ENCODE measurements around the gene GTF3C1. TPM values are rescaled to one million over a fixed set of nuclear protein-coding genes. Genes with fewer than 3 reads are reported as not detected.

The GTF3C1 gene
- total and polyA plus RNA-seq, 2 of the 13 experiments (the other 11 are each of a cell fraction or from before 2014, with no cell fraction given), result 29.2 to 72.7 TPM

GRCh38 chr16:27508476-27508875, 41.2 kb downstream of the GTF3C1 start:
- H3K4me1 ChIP-seq (ENCODE audit: insufficient read depth, low read length), result no peaks in the 10 kb centered on the region
- no peak overlapping the region for H3K27ac ChIP-seq (ENCODE audit: extremely low read length, insufficient read depth, low read length)
- intact Hi-C loops (cut with micrococcal nuclease; ENCODE audit: unreplicated experiment), result no loop called here
- ChIA-PET CTCF (ENCODE audit: low intra/inter-chr PET ratio, low total read pairs) (no interaction called here), POLR2A (no interaction called here)
- peaks cover 48 to 91% of the 10 kb centered on the region in 2 experiments for H3K36me3 ChIP-seq (replicated peaks in 1 of 2; ENCODE audit: control insufficient read depth in 1 of 2, insufficient read depth in 2 of 2, low read length in 2 of 2)
- H3K4me2 ChIP-seq (ENCODE audit: low read depth, low read length), result no peak overlapping the region
- no peaks in the 10 kb centered on the region for H4K20me1 ChIP-seq (ENCODE audit: insufficient read depth, low read length)
- FAIRE-seq (no peak), ATAC-seq (no peak), DNase-seq (ENCODE audit: low spot score) (no peak)
- H3K27me3 ChIP-seq (ENCODE audit: control insufficient read depth in 1 of 2, insufficient read depth in 2 of 2, low read length in 2 of 2), result no peaks in the 10 kb centered on the region
- H3K9ac ChIP-seq (ENCODE audit: insufficient read depth, low read depth, low read length), result no peak overlapping the region
- H3K9me3 ChIP-seq (ENCODE audit: low read length), result no peaks in the 10 kb centered on the region
- WGBS (ENCODE audit: low lambda C conversion rate), result 97% methylated on average over 9 of the region's 9 CpGs
- no peaks in the 10 kb centered on the region for H3K79me2 ChIP-seq (ENCODE audit: insufficient read depth, low read length)
- in situ Hi-C loops (cut with HindIII; ENCODE audit: extremely low pct_ligation_motif_present, low pct_unique_long_range_greater_than_20kb), result no loop called here
- H2AFZ ChIP-seq (ENCODE audit: low read length), result no peak overlapping the region
- H3K4me3 ChIP-seq (replicated peaks in 1 of 3; ENCODE audit: insufficient read depth in 1 of 3, low read depth in 2 of 3, low read length in 3 of 3), result no peak overlapping the region
- BruUV-seq (replicated peaks), result no TSS peak
- TF ChIP-seq PRDM4 (CRISPR knock-in tag; IDR thresholded peaks at IDR 0.05; ENCODE audit: borderline replicate concordance) (no peak), ZNF552 (CRISPR knock-in tag; IDR thresholded peaks at IDR 0.05; ENCODE audit: borderline replicate concordance) (no peak), NFE2L1 (CRISPR knock-in tag; IDR thresholded peaks at IDR 0.05; ENCODE audit: borderline replicate concordance) (no peak), ZNF207 (IDR thresholded peaks at IDR 0.05; ENCODE audit: borderline replicate concordance) (no peak), STAT6 (CRISPR knock-in tag; IDR thresholded peaks at IDR 0.05; ENCODE audit: borderline replicate concordance) (no peak), ZNF615 (CRISPR knock-in tag; IDR thresholded peaks at IDR 0.05; ENCODE audit: borderline replicate concordance) (no peak), DRAP1 (CRISPR knock-in tag; IDR thresholded peaks at IDR 0.05) (no peak), IRF1 (CRISPR knock-in tag; IDR thresholded peaks at IDR 0.05; ENCODE audit: low read depth) (no peak), MLLT10 (CRISPR knock-in tag; IDR thresholded peaks at IDR 0.05) (no peak), TERF1 (CRISPR knock-in tag; IDR thresholded peaks at IDR 0.05) (no peak), ZNF850 (CRISPR knock-in tag; conservative IDR thresholded peaks at IDR 0.05) (no peak), ZMYM4 (CRISPR knock-in tag; IDR thresholded peaks at IDR 0.05) (no peak), RXRB (CRISPR knock-in tag; IDR thresholded peaks at IDR 0.05; ENCODE audit: borderline replicate concordance) (no peak), ZNF770 (CRISPR knock-in tag; IDR thresholded peaks at IDR 0.05) (no peak), ZNF775 (CRISPR knock-in tag; IDR thresholded peaks at IDR 0.05; ENCODE audit: borderline replicate concordance) (no peak)

Measured in HepG2 (cell line).